ENCODE measurements around the gene MRAS. TPM values are rescaled to one million over a fixed set of nuclear protein-coding genes. Genes with fewer than 3 reads are reported as not detected.

Gene MRAS
- total RNA-seq, 2 experiments from 2014 or later = 0.07 TPM; not detected in 1

DNA sequence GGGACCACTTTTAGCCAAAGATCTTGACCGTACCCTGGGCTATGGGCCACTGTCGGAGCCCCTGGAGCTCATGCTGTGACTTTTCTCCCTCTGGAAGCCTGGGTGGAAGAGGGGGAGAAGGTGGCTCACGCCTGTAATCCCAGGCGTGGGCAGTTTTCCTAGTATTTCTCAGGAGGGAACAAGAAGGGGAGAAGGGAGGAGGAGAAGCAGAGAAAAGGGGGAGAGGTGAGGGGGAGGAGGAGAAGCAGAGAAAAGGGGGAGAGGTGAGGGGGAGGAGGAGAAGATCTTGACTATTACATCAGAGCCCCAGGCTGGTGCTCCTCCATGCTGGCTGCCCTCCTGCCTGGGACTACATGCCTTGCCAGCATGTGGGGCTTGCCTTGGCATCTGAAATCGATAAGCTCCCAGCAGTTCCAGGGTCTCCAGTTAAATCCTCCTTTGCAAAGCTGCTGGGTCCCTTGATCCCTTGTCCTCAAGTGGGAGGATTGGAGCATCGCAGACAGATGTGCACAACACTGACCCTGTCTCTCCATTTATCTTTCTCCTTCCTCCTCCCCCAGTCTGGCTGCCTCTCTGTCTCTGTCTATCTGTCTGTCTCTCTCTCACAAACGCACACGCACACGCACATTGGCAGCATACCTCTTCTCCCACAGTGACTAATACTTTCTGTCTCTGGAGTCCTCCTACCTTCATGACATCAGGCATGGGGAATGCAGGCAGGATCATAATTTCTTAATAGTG, 41.6 kb downstream of the MRAS start:
- H3K4me1 Mint-ChIP-seq (ENCODE audit: low read depth) = no peaks in the 10 kb centered on the region
- POLR2A ChIA-PET = no interaction called here
- H3K27me3 Mint-ChIP-seq = no peaks in the 10 kb centered on the region
- TF ChIP-seq, protein P1, sequence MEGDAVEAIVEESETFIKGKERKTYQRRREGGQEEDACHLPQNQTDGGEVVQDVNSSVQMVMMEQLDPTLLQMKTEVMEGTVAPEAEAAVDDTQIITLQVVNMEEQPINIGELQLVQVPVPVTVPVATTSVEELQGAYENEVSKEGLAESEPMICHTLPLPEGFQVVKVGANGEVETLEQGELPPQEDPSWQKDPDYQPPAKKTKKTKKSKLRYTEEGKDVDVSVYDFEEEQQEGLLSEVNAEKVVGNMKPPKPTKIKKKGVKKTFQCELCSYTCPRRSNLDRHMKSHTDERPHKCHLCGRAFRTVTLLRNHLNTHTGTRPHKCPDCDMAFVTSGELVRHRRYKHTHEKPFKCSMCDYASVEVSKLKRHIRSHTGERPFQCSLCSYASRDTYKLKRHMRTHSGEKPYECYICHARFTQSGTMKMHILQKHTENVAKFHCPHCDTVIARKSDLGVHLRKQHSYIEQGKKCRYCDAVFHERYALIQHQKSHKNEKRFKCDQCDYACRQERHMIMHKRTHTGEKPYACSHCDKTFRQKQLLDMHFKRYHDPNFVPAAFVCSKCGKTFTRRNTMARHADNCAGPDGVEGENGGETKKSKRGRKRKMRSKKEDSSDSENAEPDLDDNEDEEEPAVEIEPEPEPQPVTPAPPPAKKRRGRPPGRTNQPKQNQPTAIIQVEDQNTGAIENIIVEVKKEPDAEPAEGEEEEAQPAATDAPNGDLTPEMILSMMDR (IDR thresholded peaks at IDR 0.05) = no peak
- no peaks in the 10 kb centered on the region for H3K36me3 Mint-ChIP-seq (ENCODE audit: low read depth)
- DNase-seq (no peak), ATAC-seq (no peak)
- no peak overlapping the region for H3K27ac Mint-ChIP-seq
- CTCF ChIA-PET = no interaction called here
- no peak overlapping the region for H3K4me3 Mint-ChIP-seq
- intact Hi-C loops (cut with micrococcal nuclease) = no loop called here
- H3K9me3 Mint-ChIP-seq = no peaks in the 10 kb centered on the region

DNA sequence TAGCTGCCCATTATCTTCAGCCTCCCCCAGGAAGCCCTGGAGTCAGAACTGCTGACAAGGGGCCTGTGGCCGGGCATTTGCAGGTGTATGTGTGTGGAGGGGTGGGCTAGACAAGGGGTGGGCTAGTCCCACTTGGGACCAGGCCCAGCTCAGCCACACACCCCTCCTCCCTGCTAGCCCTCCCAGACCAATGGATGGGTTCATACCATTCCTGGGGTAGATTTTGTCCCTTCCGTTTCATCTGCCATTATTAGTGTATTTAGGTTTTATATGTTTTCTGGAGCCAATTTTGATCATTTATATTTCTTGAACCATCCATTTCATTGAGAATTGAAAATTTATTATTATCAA, 42.2 kb downstream of the MRAS start:
- Mint-ChIP-seq H3K36me3 (ENCODE audit: low read depth) (no peaks in the 10 kb centered on the region), H3K4me3 (no peak overlapping the region), H3K27me3 (peaks cover 3% of the 10 kb centered on the region), H3K4me1 (ENCODE audit: low read depth) (no peaks in the 10 kb centered on the region), H3K9me3 (no peaks in the 10 kb centered on the region), H3K27ac (no peak overlapping the region)
- intact Hi-C loops (cut with micrococcal nuclease) = no loop called here
- ATAC-seq (no peak), DNase-seq (no peak)
- ChIA-PET CTCF (no interaction called here), POLR2A (no interaction called here)
- TF ChIP-seq, protein P1 (IDR thresholded peaks at IDR 0.05) = no peak

DNA sequence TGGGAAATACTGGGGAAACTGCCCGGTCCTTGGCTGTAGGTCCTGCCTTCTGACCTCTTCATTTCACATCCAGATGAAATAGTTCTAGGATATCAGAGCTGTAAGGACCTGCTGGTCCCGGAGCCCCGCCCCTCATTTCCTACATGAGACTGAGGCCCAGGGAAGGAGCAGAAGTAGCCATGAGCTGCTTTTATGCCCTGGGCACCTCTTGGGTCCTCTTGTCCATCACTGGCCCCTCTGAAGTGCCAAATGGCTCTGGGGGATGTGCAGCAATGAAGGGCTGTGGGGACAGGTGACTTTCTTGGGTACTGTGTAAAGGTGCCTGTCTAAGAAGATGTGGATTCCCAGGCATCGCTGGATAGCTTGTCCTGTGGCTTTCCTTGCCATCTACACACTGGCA, 45.8 kb downstream of the MRAS start:
- intact Hi-C loops (cut with micrococcal nuclease) = no loop called here
- H3K4me3 Mint-ChIP-seq = no peak overlapping the region
- ATAC-seq (no peak), DNase-seq (no peak)
- POLR2A ChIA-PET = no interaction called here
- CTCF ChIA-PET = no interaction called here
- TF ChIP-seq, protein P1 (IDR thresholded peaks at IDR 0.05) = no peak
- no peak overlapping the region for H3K27ac Mint-ChIP-seq
- peaks cover 5% of the 10 kb centered on the region for H3K27me3 Mint-ChIP-seq
- no peaks in the 10 kb centered on the region for H3K36me3 Mint-ChIP-seq (ENCODE audit: low read depth)
- H3K4me1 Mint-ChIP-seq (ENCODE audit: low read depth) = no peaks in the 10 kb centered on the region
- H3K9me3 Mint-ChIP-seq = no peaks in the 10 kb centered on the region

- no peak overlapping the region for H3K27ac Mint-ChIP-seq
- H3K9me3 Mint-ChIP-seq = no peaks in the 10 kb centered on the region
- POLR2A ChIA-PET = no interaction called here
- intact Hi-C loops (cut with micrococcal nuclease) = no loop called here
- no peak for ATAC-seq
- CTCF ChIA-PET = no interaction called here
- no peaks in the 10 kb centered on the region for H3K36me3 Mint-ChIP-seq (ENCODE audit: low read depth)
- DNase-seq = no peak
- H3K4me1 Mint-ChIP-seq (ENCODE audit: low read depth) = no peaks in the 10 kb centered on the region
- peaks cover 5% of the 10 kb centered on the region for H3K27me3 Mint-ChIP-seq
- TF ChIP-seq, protein P1 (IDR thresholded peaks at IDR 0.05) = no peak
- no peak overlapping the region for H3K4me3 Mint-ChIP-seq
Observed at GRCh38 chr3:138394686-138395085, 46.3 kb downstream of the MRAS start.

DNA sequence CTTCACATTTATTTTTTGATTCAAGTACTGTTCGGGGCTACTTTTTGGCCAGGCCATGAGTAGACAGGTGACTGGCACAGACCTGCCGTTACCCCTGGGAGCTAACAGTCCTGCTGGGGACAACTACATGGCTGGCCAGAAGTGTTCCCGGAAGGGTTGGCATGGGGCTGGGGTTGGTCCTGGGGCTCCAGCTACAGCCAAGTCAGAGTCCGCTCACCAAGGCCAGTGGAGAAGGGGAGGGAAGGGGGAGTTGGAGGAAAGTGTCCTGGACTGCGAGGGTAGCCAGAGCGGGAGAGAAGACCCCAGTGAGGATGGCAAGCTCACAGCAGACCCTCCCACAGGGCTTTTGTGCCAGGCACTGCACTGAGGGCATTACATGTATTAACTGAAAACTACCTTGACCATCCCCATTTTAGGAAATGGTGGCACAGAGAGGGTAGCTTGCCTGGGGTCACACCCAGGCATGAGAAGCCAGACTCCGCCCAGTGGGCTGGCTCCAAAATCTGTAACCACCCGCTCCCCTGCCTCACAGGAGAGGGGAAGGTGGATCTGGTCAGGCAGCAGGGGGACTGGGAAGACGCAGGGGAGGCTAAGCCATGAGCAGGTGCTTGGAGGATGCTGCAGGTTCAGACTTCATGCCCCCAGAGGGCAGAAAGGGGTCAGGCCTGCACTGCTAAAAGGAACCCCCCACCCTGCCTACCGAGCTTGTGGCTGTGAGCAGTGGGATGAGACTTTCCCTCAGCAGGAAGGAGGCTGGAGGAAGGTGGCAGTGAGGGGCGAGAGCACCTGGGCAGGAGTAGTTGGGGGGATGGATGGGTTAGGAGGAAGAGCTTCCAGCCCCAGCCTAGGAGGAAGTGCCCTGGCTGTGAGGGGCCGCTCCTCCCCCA, 47.7 kb downstream of the MRAS start:
- Mint-ChIP-seq H3K9me3 (no peaks in the 10 kb centered on the region), H3K4me1 (ENCODE audit: low read depth) (no peaks in the 10 kb centered on the region), H3K36me3 (ENCODE audit: low read depth) (no peaks in the 10 kb centered on the region), H3K27me3 (peaks cover 5% of the 10 kb centered on the region), H3K27ac (no peak overlapping the region), H3K4me3 (no peak overlapping the region)
- DNase-seq = no peak
- intact Hi-C loops (cut with micrococcal nuclease) = no loop called here
- TF ChIP-seq, protein P1 (IDR thresholded peaks at IDR 0.05) = no peak
- CTCF ChIA-PET = no interaction called here
- no peak for ATAC-seq
- POLR2A ChIA-PET = interaction anchor here (1.6 kb wide), 1 partner anchor 13 kb away, joined by 3 read pairs; no protein-coding TSS in a partner anchor
